Activated CD8-positive, alpha-beta memory T cell treated with anti-CD3 and anti-CD28 coated beads, Interleukin-2, amount 10 ng/mL, durations not matched to agents 7 days and 5 days (primary cell): Measurements from ENCODE around the gene CCDC107. TPM values are rescaled to one million over a fixed set of nuclear protein-coding genes. Genes with fewer than 3 reads are reported as not detected.
"Not testable (repeated sequence)": the region's sequence is repeated elsewhere in the genome, so short reads cannot be mapped to it uniquely, and the experiment has no call there.

ENCODE experiments used
- ATAC-seq: fragments of 150-1000 bp; cut with Tn5 transposase; one replicate; pipeline ENCODE4 v1.10.0; 2021; ENCODE audit warnings: moderate library complexity
- CTCF ChIA-PET: fragments of 350-600 bp; sonication (Branson Sonifier 250); formaldehyde crosslinking; loops from one replicate; lab custom pipeline; 2021; ENCODE audit warnings: antibody characterized with exemption; lab: Charles Lee
- DNase-seq: peaks from one replicate; pipeline ENCODE4 v3.0.0-alpha.2; 2020
- H3K27ac Mint-ChIP-seq: one replicate; pipeline ENCODE4 v1.8.0; 2021; ENCODE audit warnings: mild to moderate bottlenecking, mixed read lengths
- H3K27me3 Mint-ChIP-seq: one replicate; pipeline ENCODE4 v1.8.0; 2021; ENCODE audit warnings: mixed read lengths
- H3K36me3 Mint-ChIP-seq: one replicate; pipeline ENCODE4 v1.8.0; 2021; ENCODE audit warnings: mild to moderate bottlenecking, mixed read lengths
- H3K4me1 Mint-ChIP-seq: one replicate; pipeline ENCODE4 v1.8.0; 2021; ENCODE audit warnings: mixed read lengths
- H3K4me3 Mint-ChIP-seq: one replicate; pipeline ENCODE4 v1.8.0; 2021; ENCODE audit warnings: mild to moderate bottlenecking, moderate library complexity, mixed read lengths
- H3K9me3 Mint-ChIP-seq: one replicate; pipeline ENCODE4 v1.8.0; 2022; ENCODE audit warnings: low read depth, mixed read lengths
- total RNA-seq, 2 experiments: library from RNA; stranded (reverse); gene quantifications; one replicate each; pipeline ENCODE4 v1.2.3, GENCODE V29; 2021

CCDC107 gene, protein sequence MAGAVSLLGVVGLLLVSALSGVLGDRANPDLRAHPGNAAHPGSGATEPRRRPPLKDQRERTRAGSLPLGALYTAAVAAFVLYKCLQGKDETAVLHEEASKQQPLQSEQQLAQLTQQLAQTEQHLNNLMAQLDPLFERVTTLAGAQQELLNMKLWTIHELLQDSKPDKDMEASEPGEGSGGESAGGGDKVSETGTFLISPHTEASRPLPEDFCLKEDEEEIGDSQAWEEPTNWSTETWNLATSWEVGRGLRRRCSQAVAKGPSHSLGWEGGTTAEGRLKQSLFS
- 10 to 100 TPM; 28.7 to 29.4 TPM for total RNA-seq

GRCh38 chr9:35658137-35658967 is at the start of gene CCDC107:
Gene CCDC107 (plus strand): TSS chr9:35658292. CDS start chr9:35658380, 88 bp downstream.
- H3K27ac Mint-ChIP-seq, result peak within 1 kb of the TSS; percentile 95
- H3K9me3 Mint-ChIP-seq, result no peaks in the 10 kb centered on the region
- peak within 1 kb of the TSS; percentile 84 for H3K4me3 Mint-ChIP-seq
- DNase-seq, result peak; percentile 86
- peak; percentile 71 for ATAC-seq
- H3K27me3 Mint-ChIP-seq, result peaks cover 4% of the 10 kb centered on the region
- H3K36me3 Mint-ChIP-seq, result peaks cover 29% of the 10 kb centered on the region
- CTCF ChIA-PET, result interaction anchor here (0.6 to 14.2 kb wide), 32 partner anchors 8 to 224 kb away, joined by 3 to 208 read pairs (median 4); partner anchors contain the start of genes CD72, CREB3, RGP1 and SIT1
- peaks cover 66% of the 10 kb centered on the region for H3K4me1 Mint-ChIP-seq

DNA sequence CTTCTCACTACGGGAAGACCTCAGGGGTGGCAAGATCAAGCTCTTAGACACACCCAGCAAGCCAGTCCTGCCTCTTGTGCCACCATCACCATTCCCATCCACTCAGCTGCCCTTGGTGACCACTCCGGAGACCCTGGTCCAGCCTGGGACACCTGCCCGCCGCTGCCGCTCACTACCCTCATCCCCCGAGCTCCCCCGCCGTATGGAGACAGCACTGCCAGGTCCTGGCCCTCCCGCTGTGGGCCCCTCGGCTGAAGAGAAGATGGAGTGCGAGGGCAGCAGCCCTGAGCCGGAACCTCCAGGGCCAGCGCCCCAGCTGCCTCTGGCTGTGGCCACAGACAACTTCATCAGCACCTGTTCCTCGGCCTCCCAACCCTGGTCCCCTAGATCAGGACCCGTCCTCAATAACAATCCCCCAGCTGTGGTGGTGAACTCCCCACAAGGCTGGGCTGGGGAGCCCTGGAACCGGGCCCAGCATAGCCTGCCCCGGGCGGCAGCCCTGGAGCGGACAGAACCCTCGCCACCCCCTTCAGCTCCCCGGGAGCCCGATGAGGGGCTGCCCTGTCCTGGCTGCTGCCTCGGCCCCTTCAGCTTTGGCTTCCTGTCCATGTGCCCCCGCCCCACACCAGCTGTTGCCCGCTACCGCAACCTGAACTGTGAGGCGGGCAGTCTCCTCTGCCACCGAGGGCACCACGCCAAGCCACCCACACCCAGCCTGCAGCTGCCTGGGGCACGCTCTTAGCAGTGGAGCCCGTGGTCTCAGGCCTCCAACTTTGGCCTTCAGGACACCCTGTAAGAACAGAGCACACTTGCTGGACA is 48.9 kb upstream of the CCDC107 start:
- H3K4me1 Mint-ChIP-seq, result peaks cover 17% of the 10 kb centered on the region
- no peak for DNase-seq
- H3K27ac Mint-ChIP-seq, result no peak overlapping the region
- CTCF ChIA-PET, result interaction anchor here (1.3 to 15.0 kb wide), 4 partner anchors 8 to 88 kb away, joined by 4 to 196 read pairs (median 8); partner anchors contain the start of gene SIT1
- no peaks in the 10 kb centered on the region for H3K27me3 Mint-ChIP-seq
- no peak for ATAC-seq
- no peak overlapping the region for H3K4me3 Mint-ChIP-seq
- H3K9me3 Mint-ChIP-seq, result no peaks in the 10 kb centered on the region
- peaks cover 11% of the 10 kb centered on the region for H3K36me3 Mint-ChIP-seq

DNA sequence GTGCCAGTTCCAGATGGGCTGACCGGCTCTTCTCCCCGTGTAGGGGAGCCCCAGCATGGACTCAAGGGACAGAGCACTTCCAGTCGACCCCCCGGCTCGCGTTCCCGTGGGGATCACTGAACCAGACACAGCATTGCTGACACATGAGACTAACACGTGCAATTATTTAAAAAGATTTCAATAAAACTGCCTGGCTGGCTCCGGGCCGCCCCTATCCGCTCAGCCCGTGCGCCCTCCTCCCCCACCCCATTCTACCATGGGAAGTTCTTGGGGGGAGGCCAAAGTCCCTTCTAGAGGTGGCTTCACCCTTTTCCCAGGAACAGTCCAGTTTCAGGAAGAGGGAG is 48.3 kb upstream of the CCDC107 start:
- CTCF ChIA-PET, result interaction anchor here (1.9 to 15.0 kb wide), 4 partner anchors 14 to 45 kb away, joined by 4 to 196 read pairs (median 12); partner anchors contain the start of gene SIT1
- no peak for ATAC-seq
- Mint-ChIP-seq H3K4me3 (no peak overlapping the region), H3K27me3 (no peaks in the 10 kb centered on the region), H3K4me1 (peaks cover 16% of the 10 kb centered on the region), H3K36me3 (peaks cover 11% of the 10 kb centered on the region), H3K9me3 (no peaks in the 10 kb centered on the region), H3K27ac (no peak overlapping the region)
- no peak for DNase-seq

DNA sequence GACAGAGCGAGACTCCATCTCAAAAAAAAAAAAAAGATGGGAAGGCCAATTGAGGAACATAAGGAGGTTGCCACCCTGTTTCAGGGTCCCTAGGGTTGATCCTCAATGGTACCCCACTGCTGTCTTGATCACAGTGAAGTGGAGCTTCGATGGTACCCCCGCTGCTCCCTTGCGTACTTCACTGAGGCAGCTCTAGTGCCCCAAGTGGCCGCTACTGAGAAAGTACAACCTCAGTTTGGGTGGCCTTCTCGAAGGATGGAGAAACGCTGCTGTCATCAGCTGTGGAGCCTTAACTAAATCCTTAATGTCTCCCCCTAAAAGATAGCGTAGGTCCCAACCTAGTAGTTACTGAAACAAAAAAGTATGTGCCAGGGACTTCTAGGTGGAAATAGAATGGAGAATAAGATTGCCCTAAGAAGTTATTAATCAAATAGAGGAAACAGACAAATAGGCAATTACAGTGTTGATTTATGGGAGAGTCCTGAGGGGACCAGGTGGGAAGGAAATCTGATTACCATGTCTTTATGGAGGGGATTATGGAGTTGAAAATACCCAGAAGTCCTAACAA is 46.8 kb upstream of the CCDC107 start:
- no peak overlapping the region for H3K4me3 Mint-ChIP-seq
- CTCF ChIA-PET, result interaction anchor here (0.6 to 15.0 kb wide), 29 partner anchors 8 to 761 kb away, joined by 3 to 196 read pairs (median 5); partner anchors contain the start of genes ARHGEF39, CCDC107, CREB3 and GBA2
- no peaks in the 10 kb centered on the region for H3K9me3 Mint-ChIP-seq

GRCh38 chr9:35612066-35612465 is 46.0 kb upstream of the CCDC107 start:
- not testable (repeated sequence) for H3K4me3 Mint-ChIP-seq, H3K27ac Mint-ChIP-seq, DNase-seq, H3K36me3 Mint-ChIP-seq, H3K27me3 Mint-ChIP-seq, ATAC-seq, H3K9me3 Mint-ChIP-seq
- CTCF ChIA-PET, result interaction anchor here (0.6 to 15.0 kb wide), 18 partner anchors 8 to 144 kb away, joined by 3 to 196 read pairs (median 10); partner anchors contain the start of genes ARHGEF39, CCDC107, CREB3 and GBA2
- peaks cover 16% of the 10 kb centered on the region for H3K4me1 Mint-ChIP-seq

More for the DNA sequence above, 46.8 kb upstream of the CCDC107 start:
- Mint-ChIP-seq H3K27me3 (no peaks in the 10 kb centered on the region), H3K36me3 (peaks cover 11% of the 10 kb centered on the region), H3K4me1 (peaks cover 16% of the 10 kb centered on the region), H3K27ac (no peak overlapping the region)
- peak; percentile 73 for DNase-seq
- ATAC-seq, result peak; percentile 87

GRCh38 chr9:35612843-35613242 is 45.2 kb upstream of the CCDC107 start:
- Mint-ChIP-seq H3K27ac (no peak overlapping the region), H3K27me3 (no peaks in the 10 kb centered on the region), H3K9me3 (no peaks in the 10 kb centered on the region), H3K36me3 (peaks cover 5% of the 10 kb centered on the region), H3K4me1 (peaks cover 21% of the 10 kb centered on the region), H3K4me3 (no peak overlapping the region)
- no peak for ATAC-seq
- DNase-seq, result no peak
- CTCF ChIA-PET, result interaction anchor here (0.6 to 15.0 kb wide), 13 partner anchors 7 to 975 kb away, joined by 3 to 196 read pairs (median 10); partner anchors contain the start of genes ARHGEF39, CCDC107, GBA2 and RGP1

- no peaks in the 10 kb centered on the region for H3K27me3 Mint-ChIP-seq
- no peak for ATAC-seq
- peaks cover 49% of the 10 kb centered on the region for H3K4me1 Mint-ChIP-seq
- peak overlapping the region; percentile 80 for H3K27ac Mint-ChIP-seq
- CTCF ChIA-PET, result interaction anchor here (1.0 to 15.0 kb wide), 16 partner anchors 8 to 133 kb away, joined by 3 to 196 read pairs (median 7); partner anchors contain the start of genes ARHGEF39, CCDC107, CREB3 and RGP1
- DNase-seq, result no peak
- H3K4me3 Mint-ChIP-seq, result peak overlapping the region; percentile 78
- no peaks in the 10 kb centered on the region for H3K9me3 Mint-ChIP-seq
- no peaks in the 10 kb centered on the region for H3K36me3 Mint-ChIP-seq
Measured at GRCh38 chr9:35615981-35616680, 42.0 kb upstream of the CCDC107 start.

GRCh38 chr9:35616681-35617459 is 41.2 kb upstream of the CCDC107 start:
- peak overlapping the region; percentile 80 for H3K27ac Mint-ChIP-seq
- H3K9me3 Mint-ChIP-seq, result no peaks in the 10 kb centered on the region
- peak overlapping the region; percentile 78 for H3K4me3 Mint-ChIP-seq
- CTCF ChIA-PET, result interaction anchor here (0.7 to 15.0 kb wide), 17 partner anchors 8 to 133 kb away, joined by 3 to 196 read pairs (median 6); partner anchors contain the start of genes ARHGEF39, CCDC107, CREB3 and RGP1
- no peaks in the 10 kb centered on the region for H3K27me3 Mint-ChIP-seq
- no peaks in the 10 kb centered on the region for H3K36me3 Mint-ChIP-seq
- ATAC-seq (peak; percentile 72), DNase-seq (peak; percentile 88)
- peaks cover 51% of the 10 kb centered on the region for H3K4me1 Mint-ChIP-seq

GRCh38 chr9:35617548-35617947 is 40.5 kb upstream of the CCDC107 start:
- Mint-ChIP-seq H3K27ac (peak overlapping the region; percentile 80), H3K27me3 (no peaks in the 10 kb centered on the region), H3K4me1 (peaks cover 52% of the 10 kb centered on the region), H3K4me3 (peak overlapping the region; percentile 78), H3K36me3 (no peaks in the 10 kb centered on the region), H3K9me3 (no peaks in the 10 kb centered on the region)
- CTCF ChIA-PET, result interaction anchor here (0.7 to 15.0 kb wide), 16 partner anchors 9 to 132 kb away, joined by 3 to 196 read pairs (median 6); partner anchors contain the start of genes ARHGEF39, CCDC107, CREB3 and RGP1
- no peak for DNase-seq
- no peak for ATAC-seq

DNA sequence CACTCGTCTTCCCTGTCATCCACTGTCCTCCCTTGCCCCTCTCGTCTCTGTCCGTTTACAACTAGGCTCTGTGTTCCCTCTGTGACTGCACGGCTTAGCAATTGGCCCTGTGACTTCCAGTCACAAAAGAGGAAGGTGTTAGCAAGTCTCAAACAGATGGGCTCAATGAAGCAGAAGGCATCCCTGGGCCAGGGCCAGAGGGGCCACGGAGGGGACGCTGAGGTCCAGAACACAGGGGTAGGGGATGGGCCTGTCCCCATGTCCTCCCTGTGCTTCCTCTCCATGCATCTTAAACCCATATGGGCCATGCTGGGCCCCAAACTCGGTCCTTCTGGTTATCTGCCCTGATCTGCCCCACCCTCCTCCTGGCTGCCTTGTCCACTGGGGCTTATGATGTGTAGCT is 39.8 kb upstream of the CCDC107 start, which contains the start of gene CD72:
Gene CD72, minus strand, starts transcription at position 89 of the 403 bp plus-strand sequence. CDS start 110 bp downstream, outside the sequence.
- Mint-ChIP-seq H3K9me3 (no peaks in the 10 kb centered on the region), H3K4me3 (peak within 1 kb of the TSS; percentile 78), H3K36me3 (no peaks in the 10 kb centered on the region), H3K27ac (peak within 1 kb of the TSS; percentile 80), H3K4me1 (peaks cover 52% of the 10 kb centered on the region), H3K27me3 (no peaks in the 10 kb centered on the region)
- CTCF ChIA-PET, result interaction anchor here (1.3 to 15.0 kb wide), 6 partner anchors 10 to 118 kb away, joined by 3 to 196 read pairs (median 44); partner anchors contain the start of genes ARHGEF39, CCDC107, RMRP and SIT1
- ATAC-seq, result no peak
- DNase-seq, result no peak
